ENCODE data around the gene SLC16A4. TPM values are rescaled to one million over a fixed set of nuclear protein-coding genes. Genes with fewer than 3 reads are reported as not detected.

Gene SLC16A4
- total and polyA plus RNA-seq, 12 donors = 1.1 to 15.7 (median 4.8) TPM

- Histone ChIP-seq H3K27ac (no peak overlapping the region), H3K4me3 (no peak overlapping the region), H3K36me3 (replicated peaks in 1 of 2) (peaks cover 0 to 24% of the 10 kb centered on the region in 2 donors), H3K4me1 (replicated peaks in 1 of 2) (peaks cover 0 to 13% of the 10 kb centered on the region in 2 donors), H3K9me3 (replicated peaks in 1 of 3) (no peaks in the 10 kb centered on the region), H3K27me3 (no peaks in the 10 kb centered on the region)
- TF ChIP-seq POLR2A (IDR thresholded peaks at IDR 0.05) = no peak
- TF ChIP-seq, protein P1, sequence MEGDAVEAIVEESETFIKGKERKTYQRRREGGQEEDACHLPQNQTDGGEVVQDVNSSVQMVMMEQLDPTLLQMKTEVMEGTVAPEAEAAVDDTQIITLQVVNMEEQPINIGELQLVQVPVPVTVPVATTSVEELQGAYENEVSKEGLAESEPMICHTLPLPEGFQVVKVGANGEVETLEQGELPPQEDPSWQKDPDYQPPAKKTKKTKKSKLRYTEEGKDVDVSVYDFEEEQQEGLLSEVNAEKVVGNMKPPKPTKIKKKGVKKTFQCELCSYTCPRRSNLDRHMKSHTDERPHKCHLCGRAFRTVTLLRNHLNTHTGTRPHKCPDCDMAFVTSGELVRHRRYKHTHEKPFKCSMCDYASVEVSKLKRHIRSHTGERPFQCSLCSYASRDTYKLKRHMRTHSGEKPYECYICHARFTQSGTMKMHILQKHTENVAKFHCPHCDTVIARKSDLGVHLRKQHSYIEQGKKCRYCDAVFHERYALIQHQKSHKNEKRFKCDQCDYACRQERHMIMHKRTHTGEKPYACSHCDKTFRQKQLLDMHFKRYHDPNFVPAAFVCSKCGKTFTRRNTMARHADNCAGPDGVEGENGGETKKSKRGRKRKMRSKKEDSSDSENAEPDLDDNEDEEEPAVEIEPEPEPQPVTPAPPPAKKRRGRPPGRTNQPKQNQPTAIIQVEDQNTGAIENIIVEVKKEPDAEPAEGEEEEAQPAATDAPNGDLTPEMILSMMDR (IDR thresholded peaks at IDR 0.05) = no peak
- intact Hi-C loops (cut with DNase I) = no loop called here
- WGBS, 4 donors = 30 to 48% (median 38%) methylated on average over 1 of the region's 1 CpG
- DNase-seq = peak in 3 of 7 donors; percentile 27 to 41 (median 29)
Observed at GRCh38 chr1:110370827-110371226, 20.0 kb downstream of the SLC16A4 start.

- intact Hi-C loops (cut with DNase I) = no loop called here
- H3K4me3 ChIP-seq = no peak overlapping the region
- H3K27ac ChIP-seq = no peak overlapping the region
- DNase-seq = no peak
- 93 to 98% (median 96%) methylated on average over 3 of the region's 3 CpGs for WGBS, 4 donors
- no peak for TF ChIP-seq POLR2A (IDR thresholded peaks at IDR 0.05)
- TF ChIP-seq, protein P1 (IDR thresholded peaks at IDR 0.05) = no peak
- H3K9me3 ChIP-seq (replicated peaks in 1 of 3) = no peaks in the 10 kb centered on the region
- H3K27me3 ChIP-seq = no peaks in the 10 kb centered on the region
- peaks cover 0 to 5% of the 10 kb centered on the region in 2 donors for H3K36me3 ChIP-seq (replicated peaks in 1 of 2)
- no peaks in the 10 kb centered on the region for H3K4me1 ChIP-seq (replicated peaks in 1 of 2)
Observed at GRCh38 chr1:110364221-110364620, 26.6 kb downstream of the SLC16A4 start.

DNA sequence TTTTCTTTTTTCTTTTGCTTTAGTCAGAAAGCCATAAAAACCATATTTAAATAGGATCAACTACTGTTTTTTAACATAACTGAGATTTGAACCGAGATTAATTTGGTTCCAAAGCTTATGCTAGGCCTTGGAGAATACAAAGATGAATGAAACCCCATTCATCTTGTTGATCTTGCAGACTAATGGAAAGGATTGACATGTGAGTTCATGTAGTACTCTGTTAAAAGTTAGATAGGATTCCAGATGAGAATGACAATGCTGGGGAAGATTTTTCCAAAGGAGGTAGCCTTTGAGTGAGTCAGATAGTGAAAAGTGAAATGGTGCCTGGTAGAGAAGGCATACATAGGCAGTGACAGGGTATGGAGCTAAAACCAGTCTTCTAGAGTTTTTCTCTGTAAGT, 29.0 kb downstream of the SLC16A4 start:
- H3K36me3 ChIP-seq (replicated peaks in 1 of 2) = peaks cover 0 to 8% of the 10 kb centered on the region in 2 donors
- intact Hi-C loops (cut with DNase I) = no loop called here
- DNase-seq = no peak
- H3K27ac ChIP-seq = no peak overlapping the region
- H3K4me3 ChIP-seq = no peak overlapping the region
- 82 to 95% (median 91%) methylated on average over 1 of the region's 1 CpG for WGBS, 4 donors
- no peaks in the 10 kb centered on the region for H3K9me3 ChIP-seq (replicated peaks in 1 of 3)
- TF ChIP-seq, protein P1 (IDR thresholded peaks at IDR 0.05) = no peak
- no peak for TF ChIP-seq POLR2A (IDR thresholded peaks at IDR 0.05)
- no peaks in the 10 kb centered on the region for H3K4me1 ChIP-seq (replicated peaks in 1 of 2)
- H3K27me3 ChIP-seq = no peaks in the 10 kb centered on the region

DNA sequence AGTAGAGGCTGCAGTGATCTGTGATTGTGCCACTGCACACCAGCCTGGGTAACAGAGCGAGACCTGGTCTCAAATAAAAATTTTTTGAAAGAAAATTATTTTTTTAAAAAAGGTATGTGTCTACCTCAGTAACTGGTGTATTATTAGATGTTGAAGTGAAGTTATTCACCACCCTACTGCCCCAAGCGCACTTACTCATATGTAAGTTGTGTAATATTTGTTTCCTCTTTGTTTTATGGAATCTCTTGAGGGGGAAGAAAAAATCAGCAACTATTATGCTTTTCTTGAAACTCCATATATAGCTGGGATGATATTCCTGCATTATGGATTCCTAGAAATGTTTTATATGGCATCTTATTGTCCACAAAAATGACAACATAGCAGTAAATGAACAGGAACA, 30.4 kb downstream of the SLC16A4 start:
- no peak for DNase-seq
- intact Hi-C loops (cut with DNase I) = no loop called here
- Histone ChIP-seq H3K27me3 (no peaks in the 10 kb centered on the region), H3K27ac (no peak overlapping the region), H3K36me3 (replicated peaks in 1 of 2) (peaks cover 0 to 10% of the 10 kb centered on the region in 2 donors), H3K4me3 (no peak overlapping the region), H3K9me3 (replicated peaks in 1 of 3) (no peaks in the 10 kb centered on the region), H3K4me1 (replicated peaks in 1 of 2) (peaks cover 0 to 12% of the 10 kb centered on the region in 2 donors)
- 90 to 100% (median 94%) methylated on average over 2 of the region's 2 CpGs for WGBS, 4 donors
- TF ChIP-seq, protein P1 (IDR thresholded peaks at IDR 0.05) = no peak
- no peak for TF ChIP-seq POLR2A (IDR thresholded peaks at IDR 0.05)
